Measurements from ENCODE around the gene NXPH3. TPM values are rescaled to one million over a fixed set of nuclear protein-coding genes. Genes with fewer than 3 reads are reported as not detected.

NXPH3 gene
- total RNA-seq, 1 donor: 1.9 TPM

GRCh38 chr17:49604314-49604869, 28.7 kb downstream of the NXPH3 start:
- TF ChIP-seq CTCF (IDR thresholded peaks at IDR 0.05; ENCODE audit: insufficient read depth, low read length): no peak
- H3K4me3 ChIP-seq (ENCODE audit: low read depth, low read length): no peak overlapping the region
- no peak for DNase-seq (ENCODE audit: low read depth)

GRCh38 chr17:49610883-49611584, 35.4 kb downstream of the NXPH3 start:
- no peak for TF ChIP-seq CTCF (IDR thresholded peaks at IDR 0.05; ENCODE audit: insufficient read depth, low read length)
- no peak overlapping the region for H3K4me3 ChIP-seq (ENCODE audit: low read depth, low read length)
- no peak for DNase-seq (ENCODE audit: low read depth)

- DNase-seq (ENCODE audit: low read depth): no peak
- no peak for TF ChIP-seq CTCF (IDR thresholded peaks at IDR 0.05; ENCODE audit: insufficient read depth, low read length)
- H3K4me3 ChIP-seq (ENCODE audit: low read depth, low read length): no peak overlapping the region
Observed at GRCh38 chr17:49612726-49613125, 37.1 kb downstream of the NXPH3 start.

GRCh38 chr17:49613182-49613800, 37.6 kb downstream of the NXPH3 start:
- no peak overlapping the region for H3K4me3 ChIP-seq (ENCODE audit: low read depth, low read length)
- DNase-seq (ENCODE audit: low read depth): no peak
- TF ChIP-seq CTCF (IDR thresholded peaks at IDR 0.05; ENCODE audit: insufficient read depth, low read length): no peak

- peak; percentile 32 for DNase-seq (ENCODE audit: low read depth)
- TF ChIP-seq CTCF (IDR thresholded peaks at IDR 0.05; ENCODE audit: insufficient read depth, low read length): peak; percentile 66
- H3K4me3 ChIP-seq (ENCODE audit: low read depth, low read length): no peak overlapping the region
Observed at GRCh38 chr17:49616086-49616485, 40.4 kb downstream of the NXPH3 start.

GRCh38 chr17:49616601-49617131, 41.0 kb downstream of the NXPH3 start:
- DNase-seq (ENCODE audit: low read depth): peak; percentile 99
- TF ChIP-seq CTCF (IDR thresholded peaks at IDR 0.05; ENCODE audit: insufficient read depth, low read length): no peak
- peak overlapping the region; percentile 9 for H3K4me3 ChIP-seq (ENCODE audit: low read depth, low read length)

All from fibroblast of the aortic adventitia (primary cell).